ENCODE results near the gene ZFP92. TPM values are rescaled to one million over a fixed set of nuclear protein-coding genes. Genes with fewer than 3 reads are reported as not detected.
"Not testable (repeated sequence)": the region's sequence is repeated elsewhere in the genome, so short reads cannot be mapped to it uniquely, and the experiment has no call there.

Gene ZFP92
- total and polyA plus RNA-seq, 2 of the 8 experiments (the other 6 are each of a cell fraction or from before 2014, with no cell fraction given), result 0.14 to 0.41 TPM

GRCh38 chrX:153404333-153404732 is 6.9 kb upstream of the ZFP92 start:
- H2BK15ac ChIP-seq (ENCODE audit: low read length); H4K8ac ChIP-seq (ENCODE audit: extremely low read depth, insufficient read depth, low read length); H3K27me3 ChIP-seq (replicated peaks in 1 of 4; ENCODE audit: control insufficient read depth in 3 of 4, extremely low read depth in 1 of 4, insufficient read depth in 3 of 4, low read length in 3 of 4); H2BK5ac ChIP-seq (ENCODE audit: low read depth, low read length); H3K18ac ChIP-seq (ENCODE audit: extremely low read depth, low read length); H4K5ac ChIP-seq (ENCODE audit: insufficient read length, low read depth, low read length); H2BK20ac ChIP-seq (ENCODE audit: low read length); H3K9me3 ChIP-seq (ENCODE audit: insufficient read depth in 2 of 2, low read depth in 1 of 2, low read length in 1 of 2); H2BK12ac ChIP-seq (ENCODE audit: low read depth, low read length); H3K9ac ChIP-seq (replicated peaks in 1 of 4; ENCODE audit: extremely low read depth in 1 of 4, low read depth in 3 of 4, low read length in 3 of 4); H3K4ac ChIP-seq (replicated peaks; ENCODE audit: insufficient read length, low read depth, low read length); H3K36me3 ChIP-seq (ENCODE audit: control insufficient read depth in 2 of 4, insufficient read depth in 4 of 4, low read length in 3 of 4); H3K4me3 ChIP-seq (ENCODE audit: extremely low read depth in 1 of 4, insufficient read depth in 2 of 4, low read depth in 3 of 4, low read length in 4 of 4); H3K4me2 ChIP-seq (ENCODE audit: insufficient read depth in 1 of 2, low read depth in 2 of 2, low read length in 2 of 2); H3K27ac ChIP-seq (ENCODE audit: low read depth, low read length); H3K56ac ChIP-seq (replicated peaks; ENCODE audit: insufficient read length, low read depth, low read length); H2AFZ ChIP-seq (ENCODE audit: low read length); H2AK5ac ChIP-seq (ENCODE audit: low read depth, low read length); H3K4me1 ChIP-seq (replicated peaks in 1 of 4; ENCODE audit: control insufficient read depth in 3 of 4, insufficient read depth in 4 of 4, low read length in 3 of 4); H2BK120ac ChIP-seq (replicated peaks; ENCODE audit: low read depth, low read length); H3K23me2 ChIP-seq (ENCODE audit: low read depth, low read length); DNase-seq (ENCODE audit: low read depth in 1 of 2, low spot score in 2 of 2); FAIRE-seq; H4K20me1 ChIP-seq (replicated peaks in 1 of 2; ENCODE audit: control insufficient read depth in 1 of 2, insufficient read depth in 2 of 2, low read length in 2 of 2); POLR2A ChIA-PET (ENCODE audit: partially characterized antibody); H3K14ac ChIP-seq (ENCODE audit: insufficient read length); H3K79me1 ChIP-seq (ENCODE audit: low read depth, low read length); H3K79me2 ChIP-seq (ENCODE audit: control insufficient read depth in 1 of 2, insufficient read depth in 2 of 2, low read length in 2 of 2); H3K23ac ChIP-seq (ENCODE audit: insufficient read length); H4K91ac ChIP-seq (replicated peaks; ENCODE audit: insufficient read length, low read length): not testable (repeated sequence)
- 87% methylated on average over 3 of the region's 5 CpGs; no CpG with 5 or more reads in 1 of the 2 experiments for WGBS, 2 experiments (ENCODE audit: extremely low coverage in 1 of 2, insufficient coverage in 1 of 2, insufficient read length in 1 of 2, insufficient replicate concordance in 2 of 2, low coverage in 1 of 2, low lambda C conversion rate in 2 of 2, missing lambda C conversion rate in 1 of 2)
- CTCF ChIA-PET (ENCODE audit: partially characterized antibody), result interaction anchor here (1.0 kb wide), 1 partner anchor 10 kb away, joined by 3 read pairs; no protein-coding TSS in a partner anchor

Data from H1 (cell line).